Measurements from ENCODE around the gene NKX6-2.

The NKX6-2 gene

DNA sequence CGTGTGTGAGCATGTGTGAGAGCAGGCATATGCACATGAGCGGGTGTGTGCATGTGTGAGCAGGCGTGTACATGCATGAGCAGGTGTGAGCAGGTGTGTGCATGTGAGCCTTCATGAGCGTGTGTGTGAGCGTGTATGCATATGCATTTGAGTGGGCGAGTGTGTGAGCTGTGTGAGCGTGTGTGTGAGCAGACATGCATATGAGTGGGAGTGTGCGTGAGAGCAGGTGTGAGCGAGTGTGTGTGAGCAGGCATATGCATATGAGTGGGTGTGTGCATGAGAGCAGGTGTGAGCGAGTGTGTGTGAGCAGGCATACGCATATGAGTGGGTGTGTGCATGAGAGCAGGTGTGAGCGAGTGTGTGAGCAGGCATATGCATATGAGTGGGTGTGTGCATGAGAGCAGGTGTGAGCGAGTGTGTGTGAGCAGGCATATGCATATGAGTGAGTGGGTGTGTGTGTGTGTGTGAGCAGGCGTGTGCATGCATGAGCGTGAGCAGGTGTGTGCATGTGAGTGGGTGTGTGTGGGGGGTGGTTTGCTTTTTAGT lies 30.7 kb downstream of the NKX6-2 start:
- TF ChIP-seq, protein P1, sequence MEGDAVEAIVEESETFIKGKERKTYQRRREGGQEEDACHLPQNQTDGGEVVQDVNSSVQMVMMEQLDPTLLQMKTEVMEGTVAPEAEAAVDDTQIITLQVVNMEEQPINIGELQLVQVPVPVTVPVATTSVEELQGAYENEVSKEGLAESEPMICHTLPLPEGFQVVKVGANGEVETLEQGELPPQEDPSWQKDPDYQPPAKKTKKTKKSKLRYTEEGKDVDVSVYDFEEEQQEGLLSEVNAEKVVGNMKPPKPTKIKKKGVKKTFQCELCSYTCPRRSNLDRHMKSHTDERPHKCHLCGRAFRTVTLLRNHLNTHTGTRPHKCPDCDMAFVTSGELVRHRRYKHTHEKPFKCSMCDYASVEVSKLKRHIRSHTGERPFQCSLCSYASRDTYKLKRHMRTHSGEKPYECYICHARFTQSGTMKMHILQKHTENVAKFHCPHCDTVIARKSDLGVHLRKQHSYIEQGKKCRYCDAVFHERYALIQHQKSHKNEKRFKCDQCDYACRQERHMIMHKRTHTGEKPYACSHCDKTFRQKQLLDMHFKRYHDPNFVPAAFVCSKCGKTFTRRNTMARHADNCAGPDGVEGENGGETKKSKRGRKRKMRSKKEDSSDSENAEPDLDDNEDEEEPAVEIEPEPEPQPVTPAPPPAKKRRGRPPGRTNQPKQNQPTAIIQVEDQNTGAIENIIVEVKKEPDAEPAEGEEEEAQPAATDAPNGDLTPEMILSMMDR (IDR thresholded peaks at IDR 0.05; ENCODE audit: low read depth, low read length, missing control alignments), result no peak

DNA sequence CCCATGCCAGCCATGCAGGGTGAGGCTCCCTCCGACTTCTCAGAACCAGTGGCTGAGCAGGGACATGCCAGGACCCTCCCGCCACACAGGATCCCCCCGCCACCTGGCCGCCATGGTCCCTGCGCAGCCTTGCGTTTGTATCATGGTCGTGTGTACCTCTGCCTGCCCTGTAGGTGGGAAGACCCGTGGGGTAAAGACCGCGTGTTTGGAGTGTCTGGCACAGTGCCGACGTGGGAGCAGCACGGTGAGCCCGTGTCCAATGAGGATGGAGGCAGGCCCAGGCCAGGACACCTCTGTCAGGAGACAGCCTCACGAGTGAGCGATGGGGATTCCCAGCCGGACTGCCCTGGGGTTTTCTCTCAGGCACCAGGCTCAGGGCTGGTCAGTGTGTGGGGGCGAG lies 31.9 kb downstream of the NKX6-2 start:
- no peaks in the 10 kb centered on the region for H3K27me3 ChIP-seq (replicated peaks)
- no peak overlapping the region for H3K27ac ChIP-seq
- no peak overlapping the region for H3K4me3 ChIP-seq (ENCODE audit: low read depth, low read length)
- peaks cover 19% of the 10 kb centered on the region for H3K36me3 ChIP-seq (replicated peaks)
- TF ChIP-seq, protein P1 (IDR thresholded peaks at IDR 0.05; ENCODE audit: low read depth, low read length, missing control alignments), result no peak
- DNase-seq, result no peak
- in situ Hi-C loops (cut with HindIII; ENCODE audit: low pct_ligation_motif_present, low sequenced_read_pairs), result no loop called here

More for the DNA sequence above, 30.7 kb downstream of the NKX6-2 start:
- Histone ChIP-seq H3K27ac (no peak overlapping the region), H3K36me3 (replicated peaks) (peaks cover 13% of the 10 kb centered on the region), H3K4me3 (ENCODE audit: low read depth, low read length) (no peak overlapping the region), H3K27me3 (replicated peaks) (no peaks in the 10 kb centered on the region)
- in situ Hi-C loops (cut with HindIII; ENCODE audit: low pct_ligation_motif_present, low sequenced_read_pairs), result no loop called here
- no peak for DNase-seq

DNA sequence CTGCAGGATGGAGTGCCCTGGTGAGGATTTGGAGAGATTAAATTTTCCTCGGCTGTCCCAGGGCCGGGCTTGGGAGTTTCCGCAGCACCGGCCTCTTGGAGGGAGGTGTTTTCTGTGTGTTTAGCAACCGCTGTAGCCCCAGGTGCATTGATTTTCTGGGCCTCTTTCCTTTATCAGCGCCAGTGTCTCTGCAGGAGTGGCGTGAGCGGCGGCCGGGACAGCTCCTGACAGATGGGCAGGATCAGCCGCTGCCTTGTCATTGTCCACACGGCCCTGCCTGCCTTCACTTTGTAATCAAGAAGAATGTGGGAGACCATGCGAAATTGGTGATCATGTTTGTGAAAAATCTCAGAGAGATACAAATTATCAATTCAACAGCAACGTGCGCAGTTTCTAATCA lies 32.4 kb downstream of the NKX6-2 start:
- Histone ChIP-seq H3K36me3 (replicated peaks) (peaks cover 17% of the 10 kb centered on the region), H3K27me3 (replicated peaks) (no peaks in the 10 kb centered on the region), H3K27ac (no peak overlapping the region), H3K4me3 (ENCODE audit: low read depth, low read length) (no peak overlapping the region)
- in situ Hi-C loops (cut with HindIII; ENCODE audit: low pct_ligation_motif_present, low sequenced_read_pairs), result no loop called here
- TF ChIP-seq, protein P1 (IDR thresholded peaks at IDR 0.05; ENCODE audit: low read depth, low read length, missing control alignments), result no peak
- no peak for DNase-seq

DNA sequence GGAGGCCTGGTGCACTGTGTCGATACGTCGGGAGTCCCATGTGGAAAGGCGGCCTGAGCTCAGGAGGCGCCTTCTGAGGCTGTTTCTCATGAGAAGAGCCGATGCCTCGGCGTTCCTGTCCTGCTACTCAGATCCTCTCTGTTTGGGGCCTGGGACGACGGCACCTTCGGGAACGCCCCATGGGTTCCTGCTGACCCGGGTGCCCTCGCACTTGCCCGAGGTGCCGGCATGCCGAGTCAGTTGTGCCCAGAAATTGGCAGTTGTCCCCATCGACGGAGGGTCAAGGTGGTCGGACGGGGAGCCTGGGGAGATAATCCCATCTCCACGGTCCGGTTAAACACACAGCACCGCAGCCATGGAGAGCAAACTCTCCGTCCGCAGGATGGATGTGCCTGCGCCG lies 33.0 kb downstream of the NKX6-2 start:
- H3K4me3 ChIP-seq (ENCODE audit: low read depth, low read length), result no peak overlapping the region
- TF ChIP-seq, protein P1 (IDR thresholded peaks at IDR 0.05; ENCODE audit: low read depth, low read length, missing control alignments), result no peak
- H3K27me3 ChIP-seq (replicated peaks), result no peaks in the 10 kb centered on the region
- in situ Hi-C loops (cut with HindIII; ENCODE audit: low pct_ligation_motif_present, low sequenced_read_pairs), result no loop called here
- no peak overlapping the region for H3K27ac ChIP-seq
- peaks cover 17% of the 10 kb centered on the region for H3K36me3 ChIP-seq (replicated peaks)
- no peak for DNase-seq

DNA sequence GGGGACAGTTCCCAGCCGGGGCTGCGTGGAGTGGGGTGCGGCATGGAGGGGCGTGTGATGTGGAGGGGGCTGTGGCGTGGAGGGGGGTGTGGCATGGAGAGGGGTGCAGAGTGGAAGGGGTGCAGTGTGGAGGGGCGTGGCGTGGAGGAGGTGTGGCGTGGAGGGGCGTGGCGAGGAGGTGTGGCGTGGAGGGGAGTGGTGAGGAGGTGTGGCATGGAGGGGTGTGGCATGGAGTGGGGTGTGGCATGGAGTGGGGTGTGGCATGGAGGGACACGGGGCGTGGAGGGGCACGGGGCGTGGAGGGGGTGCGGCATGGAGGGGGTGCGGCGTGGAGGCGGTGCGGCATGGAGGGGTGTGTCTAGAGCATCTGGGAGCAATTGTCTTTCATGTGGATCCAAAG lies 33.6 kb downstream of the NKX6-2 start:
- no peak overlapping the region for H3K27ac ChIP-seq
- H3K27me3 ChIP-seq (replicated peaks), result no peaks in the 10 kb centered on the region
- no peak for DNase-seq
- in situ Hi-C loops (cut with HindIII; ENCODE audit: low pct_ligation_motif_present, low sequenced_read_pairs), result no loop called here
- H3K4me3 ChIP-seq (ENCODE audit: low read depth, low read length), result no peak overlapping the region
- peaks cover 17% of the 10 kb centered on the region for H3K36me3 ChIP-seq (replicated peaks)
- TF ChIP-seq, protein P1 (IDR thresholded peaks at IDR 0.05; ENCODE audit: low read depth, low read length, missing control alignments), result no peak

DNA sequence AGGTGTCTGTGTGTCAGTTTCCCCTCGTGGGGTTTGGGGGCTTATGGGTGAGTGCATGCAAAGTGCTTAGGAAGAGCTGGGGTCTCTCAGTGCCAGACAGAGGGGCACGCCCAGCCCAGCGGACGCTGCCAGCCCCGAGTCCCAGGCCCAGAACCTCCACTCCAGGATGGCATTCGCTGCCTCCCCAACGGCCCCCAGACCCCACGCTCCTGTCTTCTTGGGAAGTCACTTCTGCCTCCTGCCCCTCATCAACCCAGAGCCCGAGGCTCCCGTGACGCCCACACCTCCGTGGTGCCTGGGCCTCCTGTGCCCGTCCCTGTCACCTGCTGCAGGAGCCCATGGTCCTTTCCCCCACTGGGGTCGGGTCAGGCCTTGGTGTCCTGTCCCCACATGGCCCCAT lies 35.0 kb downstream of the NKX6-2 start:
- Histone ChIP-seq H3K27me3 (replicated peaks) (no peaks in the 10 kb centered on the region), H3K27ac (no peak overlapping the region), H3K36me3 (replicated peaks) (peaks cover 17% of the 10 kb centered on the region), H3K4me3 (ENCODE audit: low read depth, low read length) (no peak overlapping the region)
- in situ Hi-C loops (cut with HindIII; ENCODE audit: low pct_ligation_motif_present, low sequenced_read_pairs), result no loop called here
- DNase-seq, result no peak
- TF ChIP-seq, protein P1 (IDR thresholded peaks at IDR 0.05; ENCODE audit: low read depth, low read length, missing control alignments), result no peak

All from brain microvascular endothelial cell (primary cell).